ENCODE data around the gene FLOT1. TPM values are rescaled to one million over a fixed set of nuclear protein-coding genes. Genes with fewer than 3 reads are reported as not detected.

FLOT1 gene
- total and polyA plus RNA-seq, 2 of the 13 experiments (the other 11 are each of a cell fraction or from before 2014, with no cell fraction given) = 82.3 to 130 TPM

- TF ChIP-seq, protein P1, sequence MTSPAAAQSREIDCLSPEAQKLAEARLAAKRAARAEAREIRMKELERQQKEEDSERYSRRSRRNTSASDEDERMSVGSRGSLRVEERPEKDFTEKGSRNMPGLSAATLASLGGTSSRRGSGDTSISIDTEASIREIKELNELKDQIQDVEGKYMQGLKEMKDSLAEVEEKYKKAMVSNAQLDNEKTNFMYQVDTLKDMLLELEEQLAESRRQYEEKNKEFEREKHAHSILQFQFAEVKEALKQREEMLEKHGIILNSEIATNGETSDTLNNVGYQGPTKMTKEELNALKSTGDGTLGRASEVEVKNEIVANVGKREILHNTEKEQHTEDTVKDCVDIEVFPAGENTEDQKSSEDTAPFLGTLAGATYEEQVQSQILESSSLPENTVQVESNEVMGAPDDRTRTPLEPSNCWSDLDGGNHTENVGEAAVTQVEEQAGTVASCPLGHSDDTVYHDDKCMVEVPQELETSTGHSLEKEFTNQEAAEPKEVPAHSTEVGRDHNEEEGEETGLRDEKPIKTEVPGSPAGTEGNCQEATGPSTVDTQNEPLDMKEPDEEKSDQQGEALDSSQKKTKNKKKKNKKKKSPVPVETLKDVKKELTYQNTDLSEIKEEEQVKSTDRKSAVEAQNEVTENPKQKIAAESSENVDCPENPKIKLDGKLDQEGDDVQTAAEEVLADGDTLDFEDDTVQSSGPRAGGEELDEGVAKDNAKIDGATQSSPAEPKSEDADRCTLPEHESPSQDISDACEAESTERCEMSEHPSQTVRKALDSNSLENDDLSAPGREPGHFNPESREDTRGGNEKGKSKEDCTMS (CRISPR knock-in tag; conservative IDR thresholded peaks at IDR 0.05) = no peak
- TF ChIP-seq ZNF563 (CRISPR knock-in tag; IDR thresholded peaks at IDR 0.05) (0 out of 2 replicates have a peak, but pooled peaks have one; percentile 1), ZNF17 (CRISPR knock-in tag; IDR thresholded peaks at IDR 0.05) (0 out of 2 replicates have a peak, but pooled peaks have one; percentile 27), ZSCAN12 (CRISPR knock-in tag; IDR thresholded peaks at IDR 0.05) (peak; percentile 31; the same call in 1 of the 2 replicates), LCORL (IDR thresholded peaks at IDR 0.05) (no peak), LCORL (CRISPR knock-in tag; IDR thresholded peaks at IDR 0.05) (peak; percentile 6; the same call in 1 of the 2 replicates), ZSCAN30 (CRISPR knock-in tag; IDR thresholded peaks at IDR 0.05) (peak; percentile 59; the same call in 1 of the 2 replicates), EHMT2 (IDR thresholded peaks at IDR 0.05; ENCODE audit: borderline replicate concordance, low read depth, low read length) (no peak), ZFP36L1 (CRISPR knock-in tag; IDR thresholded peaks at IDR 0.05) (peak; percentile 74; the same call in 1 of the 2 replicates)
- TF ChIP-seq, protein P2, sequence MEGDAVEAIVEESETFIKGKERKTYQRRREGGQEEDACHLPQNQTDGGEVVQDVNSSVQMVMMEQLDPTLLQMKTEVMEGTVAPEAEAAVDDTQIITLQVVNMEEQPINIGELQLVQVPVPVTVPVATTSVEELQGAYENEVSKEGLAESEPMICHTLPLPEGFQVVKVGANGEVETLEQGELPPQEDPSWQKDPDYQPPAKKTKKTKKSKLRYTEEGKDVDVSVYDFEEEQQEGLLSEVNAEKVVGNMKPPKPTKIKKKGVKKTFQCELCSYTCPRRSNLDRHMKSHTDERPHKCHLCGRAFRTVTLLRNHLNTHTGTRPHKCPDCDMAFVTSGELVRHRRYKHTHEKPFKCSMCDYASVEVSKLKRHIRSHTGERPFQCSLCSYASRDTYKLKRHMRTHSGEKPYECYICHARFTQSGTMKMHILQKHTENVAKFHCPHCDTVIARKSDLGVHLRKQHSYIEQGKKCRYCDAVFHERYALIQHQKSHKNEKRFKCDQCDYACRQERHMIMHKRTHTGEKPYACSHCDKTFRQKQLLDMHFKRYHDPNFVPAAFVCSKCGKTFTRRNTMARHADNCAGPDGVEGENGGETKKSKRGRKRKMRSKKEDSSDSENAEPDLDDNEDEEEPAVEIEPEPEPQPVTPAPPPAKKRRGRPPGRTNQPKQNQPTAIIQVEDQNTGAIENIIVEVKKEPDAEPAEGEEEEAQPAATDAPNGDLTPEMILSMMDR (CRISPR knock-in tag; IDR thresholded peaks at IDR 0.05) = 0 out of 2 replicates have a peak, but pooled peaks have one; percentile 2
- TF ChIP-seq, protein P3, sequence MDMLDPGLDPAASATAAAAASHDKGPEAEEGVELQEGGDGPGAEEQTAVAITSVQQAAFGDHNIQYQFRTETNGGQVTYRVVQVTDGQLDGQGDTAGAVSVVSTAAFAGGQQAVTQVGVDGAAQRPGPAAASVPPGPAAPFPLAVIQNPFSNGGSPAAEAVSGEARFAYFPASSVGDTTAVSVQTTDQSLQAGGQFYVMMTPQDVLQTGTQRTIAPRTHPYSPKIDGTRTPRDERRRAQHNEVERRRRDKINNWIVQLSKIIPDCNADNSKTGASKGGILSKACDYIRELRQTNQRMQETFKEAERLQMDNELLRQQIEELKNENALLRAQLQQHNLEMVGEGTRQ (IDR thresholded peaks at IDR 0.05; ENCODE audit: low read depth, low read length) = no peak
- TF ChIP-seq, protein P3 (CRISPR knock-in tag; IDR thresholded peaks at IDR 0.05; ENCODE audit: borderline replicate concordance) = no peak
- TF ChIP-seq, protein P4, sequence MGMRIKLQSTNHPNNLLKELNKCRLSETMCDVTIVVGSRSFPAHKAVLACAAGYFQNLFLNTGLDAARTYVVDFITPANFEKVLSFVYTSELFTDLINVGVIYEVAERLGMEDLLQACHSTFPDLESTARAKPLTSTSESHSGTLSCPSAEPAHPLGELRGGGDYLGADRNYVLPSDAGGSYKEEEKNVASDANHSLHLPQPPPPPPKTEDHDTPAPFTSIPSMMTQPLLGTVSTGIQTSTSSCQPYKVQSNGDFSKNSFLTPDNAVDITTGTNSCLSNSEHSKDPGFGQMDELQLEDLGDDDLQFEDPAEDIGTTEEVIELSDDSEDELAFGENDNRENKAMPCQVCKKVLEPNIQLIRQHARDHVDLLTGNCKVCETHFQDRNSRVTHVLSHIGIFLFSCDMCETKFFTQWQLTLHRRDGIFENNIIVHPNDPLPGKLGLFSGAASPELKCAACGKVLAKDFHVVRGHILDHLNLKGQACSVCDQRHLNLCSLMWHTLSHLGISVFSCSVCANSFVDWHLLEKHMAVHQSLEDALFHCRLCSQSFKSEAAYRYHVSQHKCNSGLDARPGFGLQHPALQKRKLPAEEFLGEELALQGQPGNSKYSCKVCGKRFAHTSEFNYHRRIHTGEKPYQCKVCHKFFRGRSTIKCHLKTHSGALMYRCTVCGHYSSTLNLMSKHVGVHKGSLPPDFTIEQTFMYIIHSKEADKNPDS (CRISPR knock-in tag; IDR thresholded peaks at IDR 0.05) = peak; percentile 42; the same call in 1 of the 2 replicates
Observed at GRCh38 chr6:30691208-30691847, 51.2 kb downstream of the FLOT1 start (continued).
